Putamen (tissue), 1 donor: ENCODE measurements around the gene GABBR2.

ENCODE experiments used
- DNase-seq: peaks from one replicate; pipeline ENCODE4 v3.0.0-alpha.2; 2016; ENCODE audit warnings: low spot score

Gene GABBR2

GRCh38 chr9:98634685-98635336 lies 73.9 kb downstream of the GABBR2 start:
- DNase-seq = no peak

- DNase-seq = no peak
Measured at GRCh38 chr9:98632839-98633238, 75.9 kb downstream of the GABBR2 start.

DNA sequence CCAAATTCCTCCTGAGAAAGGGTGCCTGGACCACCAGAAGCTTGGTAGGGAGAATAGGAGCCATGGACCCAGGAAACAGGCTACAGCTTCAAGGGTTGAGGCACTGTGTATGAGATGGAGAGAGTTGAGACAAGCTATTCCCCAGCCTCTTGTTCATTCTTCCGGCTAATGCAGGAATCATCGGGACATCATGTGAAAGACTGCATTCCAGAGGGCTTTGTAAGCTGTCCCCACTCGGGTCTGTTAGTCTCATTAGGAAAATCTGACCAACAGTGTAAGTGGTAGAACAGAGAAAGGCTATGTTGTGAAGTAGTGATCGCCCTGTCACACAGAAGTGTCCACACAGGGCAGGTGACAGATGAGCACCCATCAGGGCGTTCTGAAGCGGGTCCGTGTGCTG lies 81.4 kb downstream of the GABBR2 start:
- DNase-seq = no peak

DNA sequence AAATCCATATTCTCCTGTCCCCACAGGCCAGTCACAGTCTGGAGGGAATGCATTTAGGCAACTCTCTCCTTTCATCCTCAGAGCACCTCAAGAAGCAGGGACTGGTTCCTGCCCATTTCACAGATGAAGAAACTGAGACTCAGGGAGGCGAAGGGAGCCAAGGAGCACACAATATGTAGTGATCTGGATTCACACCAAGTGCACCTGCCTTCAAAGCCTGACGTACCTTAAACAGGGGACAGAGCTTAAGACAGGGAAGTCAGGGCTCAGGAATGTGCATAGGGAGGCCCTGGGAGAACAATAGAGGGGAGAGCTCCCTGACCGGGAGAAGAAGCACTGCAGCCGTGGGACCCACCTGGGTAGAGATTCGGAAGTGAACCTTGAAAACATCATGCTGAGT lies 83.0 kb downstream of the GABBR2 start:
- DNase-seq = no peak

DNA sequence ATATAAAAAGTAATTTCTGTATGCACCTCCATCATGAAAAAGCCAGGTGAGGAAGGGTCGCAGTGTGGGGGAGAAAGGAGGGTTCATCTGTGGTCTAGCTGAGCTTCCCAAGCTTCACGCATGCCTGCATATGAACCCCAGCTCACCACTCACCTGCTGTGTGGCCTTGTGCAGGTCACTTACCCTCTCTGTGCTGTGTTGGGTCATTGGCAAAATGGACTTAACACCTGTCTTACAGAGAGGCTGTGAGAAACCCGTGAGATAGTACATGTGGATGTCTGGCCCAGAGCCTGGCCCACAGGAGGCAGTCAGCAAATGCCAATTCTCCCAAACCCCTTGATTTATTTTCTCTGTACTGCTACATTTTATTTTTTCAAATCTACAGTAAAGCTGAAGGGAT lies 88.9 kb downstream of the GABBR2 start:
- DNase-seq = no peak

DNA sequence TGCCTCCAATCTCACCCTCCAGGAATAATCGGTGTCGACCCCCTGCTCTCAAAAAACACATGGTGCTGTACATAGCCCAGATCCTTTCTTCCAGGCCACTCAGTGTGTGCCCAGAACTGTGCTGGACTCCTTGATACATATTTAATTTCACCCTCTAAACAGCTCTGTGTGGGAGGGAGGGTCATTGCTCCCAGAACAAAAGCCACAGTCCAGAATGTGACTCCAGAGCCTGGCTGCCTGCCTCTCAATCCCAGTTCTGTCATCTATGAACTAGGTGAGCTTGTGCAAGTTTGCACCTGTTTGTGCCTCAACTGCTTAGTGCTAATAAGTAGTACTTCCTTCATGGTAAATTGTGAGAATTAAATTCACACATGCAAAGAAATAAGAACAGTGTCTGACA lies 93.1 kb downstream of the GABBR2 start:
- no peak for DNase-seq

GRCh38 chr9:98614941-98615340 lies 93.8 kb downstream of the GABBR2 start:
- DNase-seq = no peak

DNA sequence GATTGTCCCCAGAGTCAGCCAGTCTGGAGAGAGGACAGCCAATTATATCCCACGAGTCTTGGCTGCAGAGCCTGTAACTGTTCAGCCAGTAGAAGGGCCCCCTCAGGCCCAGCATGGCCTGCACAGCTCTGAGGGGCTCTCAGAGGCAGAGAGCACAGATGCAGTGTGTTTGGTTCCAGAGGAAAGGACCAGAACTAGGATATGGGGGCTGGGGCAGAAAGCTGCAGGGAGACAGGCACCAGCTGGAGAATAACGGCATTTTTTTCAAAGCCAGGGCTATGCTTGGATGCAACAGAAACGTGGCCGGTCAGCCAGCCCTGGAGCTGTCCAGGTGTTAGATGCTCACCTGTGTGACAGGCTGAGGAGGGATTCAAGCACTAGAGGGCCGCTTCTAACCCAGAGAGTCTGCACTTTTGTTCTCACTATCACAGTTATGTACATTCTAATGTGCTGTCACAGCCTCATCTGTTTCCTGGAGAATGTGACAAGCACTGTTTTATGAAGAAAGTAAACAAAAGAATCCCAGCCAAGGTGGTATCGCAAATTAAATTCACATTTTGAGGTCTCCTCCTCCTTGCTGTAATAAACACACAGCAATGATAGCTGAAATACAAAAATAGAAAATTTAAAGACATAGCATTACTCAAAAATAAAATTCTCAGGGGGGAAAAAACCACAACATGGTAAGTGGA lies 96.5 kb downstream of the GABBR2 start:
- no peak for DNase-seq

DNA sequence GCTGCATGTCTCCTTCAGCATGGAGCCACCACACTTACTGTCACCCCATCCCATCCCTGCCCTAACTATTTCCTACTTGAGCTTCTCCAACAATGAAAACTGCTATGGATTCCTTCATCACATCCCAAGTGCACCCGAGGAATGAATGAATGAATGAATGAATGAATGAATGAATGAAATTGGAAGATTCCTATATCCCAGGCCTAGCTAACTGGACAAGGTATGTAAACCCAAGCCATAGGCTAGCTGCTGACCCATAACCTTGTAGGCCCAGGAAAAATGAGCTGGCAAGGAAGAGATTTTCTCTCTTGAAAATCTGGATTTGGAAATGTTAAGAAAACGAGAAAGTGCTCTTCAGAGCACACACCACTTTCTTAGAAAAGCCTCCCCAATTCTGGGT lies 97.4 kb downstream of the GABBR2 start:
- no peak for DNase-seq

DNA sequence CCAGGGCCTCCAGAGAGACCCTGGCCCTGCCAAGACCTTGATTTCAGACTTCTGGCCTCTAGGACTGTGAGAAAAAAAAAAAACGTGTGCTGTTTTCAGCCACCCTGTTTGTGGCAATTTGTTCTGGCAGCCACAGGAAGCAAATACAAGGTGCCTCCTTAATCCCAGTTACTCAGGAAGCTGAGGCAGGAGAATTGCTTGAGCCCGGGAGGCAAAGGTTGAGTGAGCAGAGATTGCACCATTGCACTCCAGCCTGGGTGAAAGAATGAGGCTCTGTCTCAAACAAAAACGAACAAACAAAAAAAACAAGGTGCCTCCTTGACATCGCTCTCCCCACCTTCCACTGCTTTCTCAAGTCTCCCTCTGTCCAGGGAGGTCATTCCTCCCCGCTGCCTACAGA lies 98.0 kb downstream of the GABBR2 start:
- DNase-seq = no peak

DNA sequence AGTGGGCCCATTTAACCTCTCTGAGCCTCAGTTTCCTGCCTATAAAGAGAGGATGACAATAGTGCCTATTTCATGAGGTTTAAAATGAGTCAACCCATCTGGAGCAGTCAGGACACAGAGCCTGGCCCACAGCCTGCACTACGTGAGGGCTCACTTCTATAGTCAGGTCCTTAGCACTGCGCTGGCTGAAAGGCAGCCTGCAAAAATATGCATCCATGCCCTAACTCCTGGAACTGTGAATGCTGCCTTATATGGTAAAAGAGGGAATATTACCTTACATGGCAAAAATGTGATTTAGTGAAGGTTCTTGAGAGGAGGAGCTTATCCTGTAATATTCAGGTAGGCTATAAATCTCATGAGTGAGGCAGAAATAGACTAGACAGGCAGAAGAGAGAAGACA lies 98.5 kb downstream of the GABBR2 start:
- DNase-seq = no peak

GRCh38 chr9:98609646-98610045 lies 99.1 kb downstream of the GABBR2 start:
- DNase-seq = no peak

DNA sequence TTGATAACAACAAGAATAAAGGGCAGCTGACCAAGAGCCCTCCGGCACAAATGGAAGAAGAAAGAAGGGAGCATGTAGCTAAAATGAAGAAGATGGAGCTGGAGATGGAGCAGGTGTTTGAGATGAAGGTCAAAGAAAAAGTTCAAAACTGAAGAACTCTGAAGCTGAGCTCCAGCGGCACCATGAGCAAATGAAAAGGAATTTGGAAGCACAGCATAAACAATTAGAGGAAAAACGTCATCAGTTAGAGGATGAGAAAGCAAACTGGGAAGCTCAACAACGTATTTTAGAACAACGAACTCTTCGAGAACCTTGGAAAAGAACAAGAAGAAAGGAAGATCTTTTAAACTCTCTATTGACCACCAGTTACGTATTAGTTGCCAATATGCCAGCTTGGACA lies 100.9 kb downstream of the GABBR2 start:
- no peak for DNase-seq

GRCh38 chr9:98607152-98607551 lies 101.6 kb downstream of the GABBR2 start:
- DNase-seq = no peak

DNA sequence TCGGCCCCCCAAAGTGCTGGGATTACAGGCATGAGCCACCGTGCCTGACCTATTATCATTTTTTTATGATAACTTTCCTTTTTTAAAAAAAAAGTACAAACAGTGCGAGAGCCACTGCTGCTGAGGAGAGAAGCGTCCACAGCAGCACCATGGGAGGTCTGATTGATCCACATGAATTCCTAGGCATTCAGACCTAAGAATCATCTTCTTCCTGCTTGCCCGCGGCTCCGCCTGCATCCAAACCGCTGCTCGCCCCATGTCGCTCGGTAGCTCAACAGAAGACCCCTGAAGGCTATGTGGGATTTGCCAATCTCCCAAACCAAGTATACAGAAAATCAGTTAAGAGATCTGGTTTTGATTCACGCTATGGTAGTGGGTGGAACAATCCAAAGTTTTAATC lies 102.0 kb downstream of the GABBR2 start:
- DNase-seq = no peak

GRCh38 chr9:98605116-98605515 lies 103.6 kb downstream of the GABBR2 start:
- no peak for DNase-seq

- DNase-seq = no peak
Measured at GRCh38 chr9:98603821-98604383, 104.8 kb downstream of the GABBR2 start.

DNA sequence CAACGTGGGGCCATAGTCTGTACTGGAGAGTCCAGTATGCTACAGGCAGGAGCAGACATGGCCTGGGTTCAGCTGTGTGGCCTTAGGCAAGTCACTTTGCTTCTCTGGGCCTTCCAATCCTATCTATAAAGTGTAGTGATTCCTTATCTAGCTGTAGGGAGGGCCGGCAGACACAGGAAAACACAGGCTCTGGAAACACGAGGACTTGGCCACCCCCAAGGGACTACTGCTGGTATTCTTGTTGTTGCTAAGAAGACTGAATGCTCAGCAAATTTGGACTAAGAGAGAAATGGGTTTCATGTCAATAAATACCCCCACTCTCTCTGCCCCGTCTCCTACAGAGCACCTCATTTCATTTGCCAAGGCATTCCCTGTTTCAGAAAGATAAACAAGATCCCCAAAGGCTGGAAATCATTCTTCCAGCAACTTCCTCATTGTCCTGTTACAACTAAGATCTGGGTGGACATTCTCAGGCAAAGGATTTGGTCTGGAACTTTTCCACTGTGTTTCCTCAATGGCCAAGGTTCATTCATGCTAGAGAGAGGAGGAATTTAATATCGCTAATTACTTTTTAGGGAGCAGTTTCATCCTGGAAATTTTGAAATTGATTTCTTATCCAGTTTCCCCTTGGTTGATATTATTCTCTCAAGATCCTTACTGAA lies 105.8 kb downstream of the GABBR2 start:
- DNase-seq = no peak

DNA sequence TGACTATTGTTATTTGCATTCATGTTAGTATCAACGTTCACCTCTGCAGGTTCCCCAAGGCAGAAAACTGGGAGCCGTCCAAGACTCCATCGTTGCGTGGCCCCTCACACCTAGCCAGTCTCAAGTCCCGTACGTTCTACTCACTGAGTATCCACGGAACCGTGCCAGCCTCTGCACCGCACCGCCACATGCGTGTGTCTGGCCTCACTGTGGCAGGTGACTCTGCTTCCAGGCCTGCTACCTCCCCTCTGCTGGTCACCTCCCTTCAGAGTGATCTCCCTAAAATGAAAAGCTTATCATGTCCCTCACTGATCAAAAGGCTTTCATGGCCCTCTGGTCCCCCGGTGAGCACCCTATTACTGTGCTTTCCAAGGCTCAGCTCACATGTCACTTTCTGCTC lies 108.1 kb downstream of the GABBR2 start:
- no peak for DNase-seq

- no peak for DNase-seq
Measured at GRCh38 chr9:98599566-98600216, 109.0 kb downstream of the GABBR2 start.

- DNase-seq = no peak
Measured at GRCh38 chr9:98598861-98599260, 109.9 kb downstream of the GABBR2 start.

- DNase-seq = no peak
Measured at GRCh38 chr9:98597236-98597771, 111.4 kb downstream of the GABBR2 start.
